Upper lobe of left lung (tissue), 4 donors: ENCODE data around the gene PPM1B.

Experiments
- POLR2A ChIP-seq, 4 donors: fragments of 450-650 bp; IDR thresholded peaks; one replicate each; pipeline ENCODE4 v1.5.1; 2016 to 2017; ENCODE audit warnings: antibody characterized with exemption in 4 of 4, mild to moderate bottlenecking in 2 of 4
- TF ChIP-seq, protein P1 (sequence below), 6 experiments: fragments of 450-650 bp in 4 of 6; fragments of 200-600 bp in 2 of 6; sonication (generic) in 2 of 6; IDR thresholded peaks; one replicate each; pipeline ENCODE4 v1.5.1; 2016 to 2019; ENCODE audit warnings: antibody characterized with exemption in 6 of 6

DNA sequence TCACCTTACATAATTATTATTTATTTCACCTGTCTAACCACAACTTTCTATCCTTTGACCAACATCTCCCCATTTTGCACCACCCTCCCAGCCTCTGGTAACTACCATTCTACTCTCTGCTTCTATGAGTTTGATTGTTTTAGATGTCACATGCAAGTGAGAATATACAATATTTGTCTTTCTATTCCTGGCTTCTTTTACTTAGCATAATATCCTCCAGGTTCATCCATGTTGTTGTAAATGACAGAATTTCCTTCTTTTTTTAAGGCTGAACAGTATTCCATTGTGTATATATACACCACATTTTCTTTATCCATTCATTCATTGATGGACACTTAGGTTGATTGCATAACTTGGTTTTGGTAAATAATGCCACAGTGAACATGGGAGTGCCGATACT is 24.0 kb downstream of the PPM1B start:
- TF ChIP-seq, protein P1, sequence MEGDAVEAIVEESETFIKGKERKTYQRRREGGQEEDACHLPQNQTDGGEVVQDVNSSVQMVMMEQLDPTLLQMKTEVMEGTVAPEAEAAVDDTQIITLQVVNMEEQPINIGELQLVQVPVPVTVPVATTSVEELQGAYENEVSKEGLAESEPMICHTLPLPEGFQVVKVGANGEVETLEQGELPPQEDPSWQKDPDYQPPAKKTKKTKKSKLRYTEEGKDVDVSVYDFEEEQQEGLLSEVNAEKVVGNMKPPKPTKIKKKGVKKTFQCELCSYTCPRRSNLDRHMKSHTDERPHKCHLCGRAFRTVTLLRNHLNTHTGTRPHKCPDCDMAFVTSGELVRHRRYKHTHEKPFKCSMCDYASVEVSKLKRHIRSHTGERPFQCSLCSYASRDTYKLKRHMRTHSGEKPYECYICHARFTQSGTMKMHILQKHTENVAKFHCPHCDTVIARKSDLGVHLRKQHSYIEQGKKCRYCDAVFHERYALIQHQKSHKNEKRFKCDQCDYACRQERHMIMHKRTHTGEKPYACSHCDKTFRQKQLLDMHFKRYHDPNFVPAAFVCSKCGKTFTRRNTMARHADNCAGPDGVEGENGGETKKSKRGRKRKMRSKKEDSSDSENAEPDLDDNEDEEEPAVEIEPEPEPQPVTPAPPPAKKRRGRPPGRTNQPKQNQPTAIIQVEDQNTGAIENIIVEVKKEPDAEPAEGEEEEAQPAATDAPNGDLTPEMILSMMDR (IDR thresholded peaks at IDR 0.05), result no peak
- TF ChIP-seq POLR2A (IDR thresholded peaks at IDR 0.05), result no peak
